HG03097 (cell line): ENCODE measurements around the gene UGT1A9.

Experiments
- ATAC-seq: cut with Tn5 transposase; IDR thresholded peaks from one replicate; pipeline ENCODE4 v1.9.1; 2021; ENCODE audit not compliant: unreplicated experiment, low FRiP score

UGT1A9 gene

DNA sequence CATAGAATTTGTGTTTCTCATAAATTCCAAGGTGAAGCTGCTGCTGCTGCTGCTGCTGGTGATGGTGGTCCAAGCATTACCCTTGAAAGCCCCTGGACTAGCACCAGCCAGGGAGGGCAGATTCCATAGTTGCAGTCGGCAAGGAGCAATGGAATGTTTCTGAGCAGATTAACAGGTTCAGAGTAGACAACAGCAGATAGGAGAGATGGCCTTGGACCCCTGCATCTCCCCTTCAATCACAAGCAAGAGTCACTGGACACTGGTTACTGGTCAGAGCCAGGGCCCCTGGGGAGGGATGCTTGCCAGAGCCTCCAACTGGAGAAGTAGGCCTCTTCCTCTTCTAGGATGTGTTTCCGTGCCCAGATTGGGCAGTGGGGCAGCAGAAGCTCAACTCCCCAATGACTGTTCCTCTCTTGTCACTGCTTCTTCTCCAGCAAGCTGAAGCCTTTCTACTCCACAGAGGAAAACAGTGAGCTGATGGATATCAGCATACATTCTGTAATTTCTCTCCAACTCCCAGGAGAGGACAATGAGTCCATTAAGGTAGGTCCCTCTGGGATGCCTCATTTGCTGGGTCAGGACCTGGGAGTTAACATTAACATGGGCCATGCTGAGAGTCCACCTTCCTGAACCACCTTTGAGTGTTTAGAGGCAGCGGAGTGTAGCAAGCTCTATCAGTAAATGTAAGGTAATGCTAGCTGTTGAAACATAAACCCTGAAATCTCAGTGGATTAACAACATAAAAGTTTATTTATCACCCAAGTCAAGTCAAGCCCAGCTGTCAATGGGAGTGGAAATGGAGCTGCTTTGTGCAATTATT, 141.7 kb downstream of the UGT1A9 start:
- no peak for ATAC-seq

DNA sequence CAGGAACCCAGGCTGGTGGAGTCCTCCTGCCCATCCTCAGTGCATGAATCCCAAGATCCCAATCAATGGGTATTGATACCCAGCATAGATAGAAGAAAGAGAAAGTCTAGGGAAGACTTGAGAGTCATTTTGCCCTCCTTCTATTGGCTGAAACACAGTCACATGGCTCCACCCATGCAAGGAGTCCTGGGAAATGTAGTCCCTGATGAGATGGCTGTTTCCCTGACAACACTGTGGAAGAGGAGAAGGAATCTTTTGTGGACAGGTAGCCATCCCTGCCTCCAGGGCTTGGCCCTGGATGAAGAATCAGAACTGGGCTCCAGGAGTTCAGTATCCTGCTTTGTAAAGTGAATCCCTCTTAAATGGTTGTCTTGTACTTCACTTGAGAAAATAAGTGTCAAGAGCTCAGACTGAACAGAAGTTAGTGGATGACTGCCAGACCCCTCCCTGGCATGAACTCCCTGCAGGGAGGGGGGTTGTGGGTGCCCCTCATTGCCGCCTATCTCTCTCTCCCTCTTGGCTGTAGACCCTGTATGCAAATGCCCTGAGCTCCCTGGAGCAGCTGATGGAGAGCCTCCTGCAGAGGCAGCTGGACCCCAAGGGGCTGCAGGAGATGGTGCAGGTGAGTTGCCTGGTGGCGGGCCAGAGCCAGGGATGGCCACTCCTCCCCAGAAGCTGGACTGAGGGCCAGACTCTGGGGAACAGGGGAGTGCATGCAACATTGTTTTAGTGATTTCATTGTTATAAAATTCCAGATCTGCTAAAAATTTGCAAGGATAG, 142.5 kb downstream of the UGT1A9 start:
- no peak for ATAC-seq

DNA sequence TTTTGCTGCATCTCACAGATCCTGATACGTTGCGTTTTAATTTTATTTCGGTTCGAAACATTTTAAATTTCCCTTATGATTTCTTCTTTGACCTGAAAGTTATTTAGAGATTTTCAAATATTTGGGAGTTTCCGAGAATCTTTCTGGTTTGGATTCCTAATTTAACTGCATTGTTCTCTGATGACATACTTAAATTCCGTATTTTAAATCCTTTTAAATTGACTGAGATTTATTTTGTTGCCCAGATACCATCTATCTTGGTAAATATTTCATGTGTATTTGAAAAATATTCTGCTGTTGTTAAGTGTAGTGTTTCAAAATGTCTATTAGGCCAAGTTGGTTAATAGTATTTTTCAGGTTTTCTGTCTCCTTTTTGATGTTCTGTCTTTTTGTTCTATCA, 144.2 kb downstream of the UGT1A9 start:
- ATAC-seq, result no peak

DNA sequence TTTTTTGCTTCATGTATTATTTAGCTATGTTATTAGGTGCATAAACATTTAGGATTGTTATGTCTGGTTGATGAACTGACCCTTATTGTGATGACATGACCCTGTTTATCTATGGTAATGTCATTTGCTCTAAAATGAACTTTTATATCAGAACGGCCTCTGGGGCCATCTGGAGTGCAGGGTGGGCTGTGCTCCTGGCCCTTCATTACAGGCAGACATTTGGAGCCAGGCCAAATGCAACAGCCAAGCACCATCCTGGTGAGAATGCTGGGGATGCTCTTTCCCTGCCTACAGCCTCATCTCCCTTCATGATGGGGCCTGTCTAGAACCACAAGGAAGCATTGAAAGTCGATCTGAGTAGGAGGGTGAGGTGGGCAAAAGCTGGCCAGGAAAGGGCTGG, 144.6 kb downstream of the UGT1A9 start:
- no peak for ATAC-seq

DNA sequence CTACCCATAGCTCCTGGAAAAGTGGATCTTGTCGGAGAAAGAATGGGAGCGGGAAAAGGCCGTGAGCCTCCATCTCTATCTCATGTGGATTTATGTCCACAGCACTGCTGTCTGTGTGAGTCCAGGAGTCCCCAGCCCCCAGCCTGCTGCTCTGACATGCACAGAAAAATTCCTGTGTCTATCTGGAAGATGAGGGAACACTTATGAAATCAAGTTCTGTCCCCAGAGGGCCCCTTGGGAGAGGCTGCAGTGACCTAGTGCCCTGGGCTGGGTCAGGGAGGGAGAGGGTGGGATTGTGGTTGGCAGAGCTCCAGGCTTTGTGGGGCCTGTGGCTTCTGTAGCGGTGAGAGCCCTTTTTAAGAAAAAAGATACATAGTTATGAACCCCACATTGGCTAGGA, 145.1 kb downstream of the UGT1A9 start:
- ATAC-seq, result no peak

- no peak for ATAC-seq
These were observed 145.7 kb downstream of the UGT1A9 start for GRCh38 chr2:233817361-233817911.

GRCh38 chr2:233817995-233818638, 146.4 kb downstream of the UGT1A9 start:
- no peak for ATAC-seq

DNA sequence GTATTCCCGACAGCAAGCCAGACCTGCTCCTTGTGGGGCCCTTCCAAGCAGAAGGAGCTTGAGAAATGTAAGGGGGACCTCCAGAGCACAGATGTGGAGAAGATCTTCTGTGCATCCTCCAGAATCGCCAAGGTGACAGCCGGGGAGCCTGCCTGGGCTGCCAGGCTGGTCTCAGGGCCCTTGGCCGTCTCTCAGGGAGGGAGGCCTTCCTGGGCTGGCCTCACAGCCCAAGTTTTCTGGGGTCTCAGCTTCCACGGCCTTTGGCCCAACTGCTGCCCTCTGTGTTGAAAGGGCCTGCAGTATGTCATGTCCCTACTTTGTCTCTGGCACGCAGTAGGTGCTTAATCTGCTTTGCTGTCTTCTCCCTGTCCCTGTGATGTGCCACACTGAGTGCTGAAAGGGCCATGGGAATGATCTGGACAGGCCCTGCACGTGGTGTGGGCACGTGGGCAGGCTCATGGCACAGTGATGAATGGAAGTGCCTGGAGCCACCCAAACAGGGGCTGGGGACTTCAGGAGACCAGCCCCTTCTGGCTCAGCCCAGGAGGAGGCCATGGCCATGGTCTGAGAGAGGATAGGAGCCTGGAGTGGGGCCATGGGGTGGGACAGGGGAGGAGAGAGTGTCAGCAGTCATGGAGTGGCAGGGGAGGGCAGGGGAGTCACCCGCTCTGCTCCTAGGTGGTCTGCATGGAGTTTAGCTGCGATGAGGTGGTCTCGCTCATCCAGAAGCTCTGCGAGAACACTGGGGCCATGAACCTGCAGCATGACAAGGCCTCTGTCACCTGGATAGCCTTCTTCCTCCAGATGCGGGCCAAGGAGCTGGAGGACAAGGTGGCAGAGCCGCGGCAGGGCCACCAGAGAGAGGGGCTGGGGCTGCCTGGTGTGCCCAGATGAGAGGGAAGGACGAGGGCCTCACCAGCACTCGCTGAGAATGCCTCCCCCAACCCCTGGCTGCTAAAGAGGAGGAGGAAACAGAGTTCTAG, 147.2 kb downstream of the UGT1A9 start:
- no peak for ATAC-seq

- no peak for ATAC-seq
These were observed 148.4 kb downstream of the UGT1A9 start for GRCh38 chr2:233819884-233820773.

DNA sequence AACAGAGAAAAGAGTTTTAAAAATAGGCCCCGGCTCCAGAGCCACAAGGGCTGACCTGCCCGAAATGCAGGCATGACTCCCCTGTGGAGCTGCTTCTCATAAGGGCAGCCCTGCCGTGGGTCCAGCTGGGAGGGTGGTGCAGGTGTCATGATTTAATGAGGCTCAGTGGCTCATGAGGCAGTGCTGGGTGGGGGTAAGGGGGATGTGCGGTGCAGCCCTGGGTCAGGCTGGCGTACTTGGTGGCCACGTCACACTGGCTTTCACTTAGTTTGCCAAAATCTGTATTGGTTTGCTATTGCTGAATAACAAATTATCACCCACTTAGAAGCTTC, 149.0 kb downstream of the UGT1A9 start:
- no peak for ATAC-seq

GRCh38 chr2:233821196-233821595, 149.5 kb downstream of the UGT1A9 start:
- no peak for ATAC-seq

GRCh38 chr2:233821709-233822100, 150.0 kb downstream of the UGT1A9 start:
- no peak for ATAC-seq

DNA sequence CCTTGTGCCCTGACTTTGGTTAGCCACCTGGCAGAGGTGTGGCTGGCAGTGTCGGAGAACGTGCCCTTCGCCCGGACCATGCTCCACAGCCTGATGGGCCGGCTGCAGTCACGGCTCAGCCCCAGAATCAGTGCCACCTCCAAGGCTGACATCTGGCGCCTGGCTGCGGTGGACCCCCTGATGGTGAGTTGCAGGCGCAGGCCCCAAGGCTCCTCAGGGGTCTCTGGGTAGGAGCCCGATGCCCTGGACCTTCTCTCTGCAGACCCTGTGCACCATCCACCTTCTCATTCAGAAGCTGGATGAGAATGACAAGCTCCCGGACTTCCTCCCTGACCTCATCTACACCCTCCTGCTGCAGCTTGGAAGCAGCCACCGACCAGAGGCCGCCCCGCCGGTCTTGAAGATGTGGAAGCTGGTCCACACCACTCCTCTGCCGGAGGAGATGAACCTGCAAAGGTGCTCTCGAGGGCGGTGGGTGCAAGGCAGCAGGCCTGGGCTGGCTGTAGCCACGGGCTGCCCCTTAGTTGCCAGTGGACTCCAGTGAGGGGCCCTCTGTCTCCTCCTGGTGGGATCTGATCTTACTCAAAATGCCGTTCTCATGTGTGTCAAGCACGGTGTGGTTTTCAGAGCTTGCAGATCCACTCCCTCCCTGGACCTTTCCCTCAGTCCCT, 150.5 kb downstream of the UGT1A9 start:
- no peak for ATAC-seq
